ENCODE results near the gene KCNT2.

- TF ChIP-seq, protein P1, sequence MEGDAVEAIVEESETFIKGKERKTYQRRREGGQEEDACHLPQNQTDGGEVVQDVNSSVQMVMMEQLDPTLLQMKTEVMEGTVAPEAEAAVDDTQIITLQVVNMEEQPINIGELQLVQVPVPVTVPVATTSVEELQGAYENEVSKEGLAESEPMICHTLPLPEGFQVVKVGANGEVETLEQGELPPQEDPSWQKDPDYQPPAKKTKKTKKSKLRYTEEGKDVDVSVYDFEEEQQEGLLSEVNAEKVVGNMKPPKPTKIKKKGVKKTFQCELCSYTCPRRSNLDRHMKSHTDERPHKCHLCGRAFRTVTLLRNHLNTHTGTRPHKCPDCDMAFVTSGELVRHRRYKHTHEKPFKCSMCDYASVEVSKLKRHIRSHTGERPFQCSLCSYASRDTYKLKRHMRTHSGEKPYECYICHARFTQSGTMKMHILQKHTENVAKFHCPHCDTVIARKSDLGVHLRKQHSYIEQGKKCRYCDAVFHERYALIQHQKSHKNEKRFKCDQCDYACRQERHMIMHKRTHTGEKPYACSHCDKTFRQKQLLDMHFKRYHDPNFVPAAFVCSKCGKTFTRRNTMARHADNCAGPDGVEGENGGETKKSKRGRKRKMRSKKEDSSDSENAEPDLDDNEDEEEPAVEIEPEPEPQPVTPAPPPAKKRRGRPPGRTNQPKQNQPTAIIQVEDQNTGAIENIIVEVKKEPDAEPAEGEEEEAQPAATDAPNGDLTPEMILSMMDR (IDR thresholded peaks at IDR 0.05), result no peak
- TF ChIP-seq MAX (IDR thresholded peaks at IDR 0.05; ENCODE audit: low read depth) (no peak), JUND (IDR thresholded peaks at IDR 0.05) (no peak), RCOR1 (IDR thresholded peaks at IDR 0.05; ENCODE audit: low read length) (no peak), TCF12 (IDR thresholded peaks at IDR 0.05) (no peak), MEF2A (IDR thresholded peaks at IDR 0.05; ENCODE audit: borderline replicate concordance, low read depth) (no peak), SMC3 (IDR thresholded peaks at IDR 0.05; ENCODE audit: low read depth, low read length) (no peak)
- TF ChIP-seq, protein P2, sequence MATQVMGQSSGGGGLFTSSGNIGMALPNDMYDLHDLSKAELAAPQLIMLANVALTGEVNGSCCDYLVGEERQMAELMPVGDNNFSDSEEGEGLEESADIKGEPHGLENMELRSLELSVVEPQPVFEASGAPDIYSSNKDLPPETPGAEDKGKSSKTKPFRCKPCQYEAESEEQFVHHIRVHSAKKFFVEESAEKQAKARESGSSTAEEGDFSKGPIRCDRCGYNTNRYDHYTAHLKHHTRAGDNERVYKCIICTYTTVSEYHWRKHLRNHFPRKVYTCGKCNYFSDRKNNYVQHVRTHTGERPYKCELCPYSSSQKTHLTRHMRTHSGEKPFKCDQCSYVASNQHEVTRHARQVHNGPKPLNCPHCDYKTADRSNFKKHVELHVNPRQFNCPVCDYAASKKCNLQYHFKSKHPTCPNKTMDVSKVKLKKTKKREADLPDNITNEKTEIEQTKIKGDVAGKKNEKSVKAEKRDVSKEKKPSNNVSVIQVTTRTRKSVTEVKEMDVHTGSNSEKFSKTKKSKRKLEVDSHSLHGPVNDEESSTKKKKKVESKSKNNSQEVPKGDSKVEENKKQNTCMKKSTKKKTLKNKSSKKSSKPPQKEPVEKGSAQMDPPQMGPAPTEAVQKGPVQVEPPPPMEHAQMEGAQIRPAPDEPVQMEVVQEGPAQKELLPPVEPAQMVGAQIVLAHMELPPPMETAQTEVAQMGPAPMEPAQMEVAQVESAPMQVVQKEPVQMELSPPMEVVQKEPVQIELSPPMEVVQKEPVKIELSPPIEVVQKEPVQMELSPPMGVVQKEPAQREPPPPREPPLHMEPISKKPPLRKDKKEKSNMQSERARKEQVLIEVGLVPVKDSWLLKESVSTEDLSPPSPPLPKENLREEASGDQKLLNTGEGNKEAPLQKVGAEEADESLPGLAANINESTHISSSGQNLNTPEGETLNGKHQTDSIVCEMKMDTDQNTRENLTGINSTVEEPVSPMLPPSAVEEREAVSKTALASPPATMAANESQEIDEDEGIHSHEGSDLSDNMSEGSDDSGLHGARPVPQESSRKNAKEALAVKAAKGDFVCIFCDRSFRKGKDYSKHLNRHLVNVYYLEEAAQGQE (IDR thresholded peaks at IDR 0.05; ENCODE audit: low read depth, low read length), result no peak
These were observed 230.4 kb downstream of the KCNT2 start for GRCh38 chr1:196377811-196378210.
